DND-41 (cell line): ENCODE data around the gene IER2.

Source experiments
- CTCF ChIP-seq: IDR thresholded peaks from 2 replicates; pipeline ENCODE4 v1.5.1; 2012; ENCODE audit warnings: borderline replicate concordance, low read length, moderate library complexity, mild to moderate bottlenecking; ENCODE audit not compliant: poor library complexity, severe bottlenecking; ENCODE audit errors: extremely low read depth
- EZH2 ChIP-seq: IDR thresholded peaks from 3 replicates; pipeline ENCODE4 v1.6.1; 2012; ENCODE audit warnings: borderline replicate concordance, low read depth, mild to moderate bottlenecking, moderate library complexity, low read length, inconsistent platforms; ENCODE audit not compliant: severe bottlenecking

GRCh38 chr19:13118424-13119193 lies 31.6 kb upstream of the IER2 start:
- TF ChIP-seq EZH2 (no peak), CTCF (no peak)
